ENCODE measurements around the gene SMIM44.
A peak's percentile ranks its signal among the peaks of the same experiment; 100 is the strongest.
"Not testable (repeated sequence)": the region's sequence is repeated elsewhere in the genome, so short reads cannot be mapped to it uniquely, and the experiment has no call there.

SMIM44 gene

GRCh38 chr19:3517638-3518037 lies 34.4 kb upstream of the SMIM44 start:
- no peak for DNase-seq (ENCODE audit: low read depth in 2 of 2)

DNA sequence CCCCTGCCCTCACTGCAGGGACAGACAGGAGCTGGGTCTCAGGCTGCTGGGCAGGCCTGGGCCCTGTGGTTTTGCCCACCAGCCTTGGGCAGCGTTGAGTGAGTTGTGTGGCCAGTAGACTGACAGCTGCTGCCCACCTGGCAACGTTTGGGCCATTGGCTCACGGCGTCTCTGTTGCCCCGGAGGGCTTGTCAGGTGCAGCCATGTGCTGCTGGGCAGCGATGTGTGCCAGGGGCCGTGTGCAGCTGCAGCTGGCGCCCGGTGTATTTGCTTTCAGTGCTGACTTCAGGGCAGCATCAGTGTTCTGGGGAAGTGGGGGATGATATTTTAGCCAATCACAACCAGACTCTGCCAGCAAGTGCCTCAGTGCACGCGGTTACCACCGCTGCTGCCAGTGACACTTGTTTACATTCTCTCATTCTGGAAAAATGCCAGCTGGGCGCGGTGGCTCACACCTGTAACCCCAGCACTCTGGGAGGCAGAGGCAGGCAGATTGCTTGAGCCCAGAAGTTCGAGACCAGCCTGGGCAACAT lies 33.5 kb upstream of the SMIM44 start:
- no peak for DNase-seq (ENCODE audit: low read depth in 2 of 2)

- DNase-seq (ENCODE audit: low read depth in 2 of 2) = no peak
Observed at GRCh38 chr19:3515891-3516422, 32.7 kb upstream of the SMIM44 start.

GRCh38 chr19:3514930-3515329 lies 31.7 kb upstream of the SMIM44 start:
- DNase-seq (ENCODE audit: low read depth in 2 of 2) = no peak

- DNase-seq (ENCODE audit: low read depth in 2 of 2) = no peak
Observed at GRCh38 chr19:3513229-3514140, 30.2 kb upstream of the SMIM44 start.

DNA sequence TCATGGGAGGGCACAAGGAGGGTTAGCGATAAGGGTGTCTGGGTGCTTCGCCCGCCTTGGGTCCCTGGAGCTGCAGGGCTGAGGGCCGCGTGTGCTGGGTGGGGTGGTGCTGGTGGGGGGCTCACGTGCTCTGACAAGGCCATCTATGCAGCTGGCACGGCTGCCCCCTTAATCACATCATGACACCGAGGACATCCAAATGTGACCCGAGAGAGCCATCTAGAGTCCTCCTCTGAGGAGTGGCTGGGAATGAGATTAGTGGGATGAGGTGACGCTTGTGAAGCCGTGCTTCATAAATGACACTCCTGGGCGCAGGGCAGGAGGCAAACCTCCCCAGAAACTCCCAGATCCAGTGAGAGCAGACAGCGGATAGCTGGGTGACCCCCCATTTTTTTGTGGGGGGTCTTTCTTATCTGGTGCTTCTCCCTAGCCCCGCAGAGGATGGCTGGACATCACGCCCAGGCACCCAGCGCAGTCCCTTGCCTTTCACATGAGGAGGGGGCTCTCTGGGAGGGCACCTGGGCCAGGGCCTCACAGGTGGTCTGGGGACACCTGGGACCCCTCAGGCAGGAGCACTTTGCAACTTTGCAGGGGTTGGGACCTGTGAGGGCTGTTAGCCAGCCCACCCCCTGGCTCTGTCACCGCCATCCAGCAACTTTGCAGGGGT lies 29.5 kb upstream of the SMIM44 start:
- DNase-seq (ENCODE audit: low read depth in 2 of 2) = no peak

DNA sequence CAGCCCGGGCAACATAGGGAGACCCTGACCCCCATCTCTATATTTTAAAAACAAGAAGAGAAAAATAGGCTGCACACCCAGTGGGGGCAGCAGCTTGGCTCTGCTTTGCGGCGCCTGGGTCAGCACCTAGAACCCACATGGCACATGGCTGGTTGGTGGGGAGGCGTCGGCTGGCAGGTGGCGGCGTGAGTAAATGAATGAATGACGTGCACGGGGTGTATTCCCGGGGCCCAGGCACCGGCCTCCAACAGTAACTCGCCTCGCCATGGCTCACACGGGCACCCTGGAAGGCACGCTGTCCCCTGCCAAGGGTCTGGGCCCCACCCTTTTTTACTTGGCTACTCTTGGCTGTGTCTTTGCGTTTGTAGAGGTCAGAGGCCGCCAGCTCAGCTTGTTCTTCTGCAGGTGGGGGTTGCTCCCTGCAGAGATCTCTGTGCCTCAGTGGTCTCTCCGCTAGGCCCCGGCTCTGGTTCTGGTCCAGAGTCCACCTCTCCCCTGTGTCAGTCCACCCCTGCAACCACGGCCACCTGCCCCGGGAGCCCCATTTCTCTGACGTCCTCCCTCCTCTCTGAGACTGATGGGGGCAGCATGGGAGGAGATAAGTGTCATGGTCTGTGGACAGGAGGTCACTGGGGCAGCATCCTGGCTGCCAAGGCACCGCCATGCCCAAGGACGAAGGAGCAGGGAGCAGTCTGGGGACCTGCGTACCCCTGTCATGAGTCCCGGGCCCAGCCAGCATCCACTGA lies 28.4 kb upstream of the SMIM44 start:
- DNase-seq (ENCODE audit: low read depth in 2 of 2) = no peak

DNA sequence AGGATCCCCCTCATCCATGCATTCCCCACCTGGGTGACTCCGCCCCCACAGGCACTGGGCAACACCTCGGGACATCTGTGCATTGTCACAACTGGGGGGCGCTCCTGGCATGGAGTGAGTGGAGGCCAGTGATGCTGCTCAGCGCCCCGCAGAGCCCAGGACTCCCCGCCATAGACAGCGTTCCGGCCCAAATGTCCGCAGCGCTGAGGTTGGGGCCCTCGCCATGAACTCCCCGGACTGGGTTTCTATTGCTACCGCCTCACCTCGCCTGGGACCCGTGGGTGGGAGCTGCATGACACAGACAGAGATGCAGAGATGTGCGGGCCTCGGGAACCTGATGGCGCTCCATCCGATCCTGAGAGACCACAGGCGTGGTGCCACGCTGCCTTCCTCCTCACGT lies 27.5 kb upstream of the SMIM44 start:
- DNase-seq (ENCODE audit: low read depth in 2 of 2) = no peak

- DNase-seq (ENCODE audit: low read depth in 2 of 2) = peak; percentile 30 to 43
Observed at GRCh38 chr19:3509566-3509989, 26.3 kb upstream of the SMIM44 start.

DNA sequence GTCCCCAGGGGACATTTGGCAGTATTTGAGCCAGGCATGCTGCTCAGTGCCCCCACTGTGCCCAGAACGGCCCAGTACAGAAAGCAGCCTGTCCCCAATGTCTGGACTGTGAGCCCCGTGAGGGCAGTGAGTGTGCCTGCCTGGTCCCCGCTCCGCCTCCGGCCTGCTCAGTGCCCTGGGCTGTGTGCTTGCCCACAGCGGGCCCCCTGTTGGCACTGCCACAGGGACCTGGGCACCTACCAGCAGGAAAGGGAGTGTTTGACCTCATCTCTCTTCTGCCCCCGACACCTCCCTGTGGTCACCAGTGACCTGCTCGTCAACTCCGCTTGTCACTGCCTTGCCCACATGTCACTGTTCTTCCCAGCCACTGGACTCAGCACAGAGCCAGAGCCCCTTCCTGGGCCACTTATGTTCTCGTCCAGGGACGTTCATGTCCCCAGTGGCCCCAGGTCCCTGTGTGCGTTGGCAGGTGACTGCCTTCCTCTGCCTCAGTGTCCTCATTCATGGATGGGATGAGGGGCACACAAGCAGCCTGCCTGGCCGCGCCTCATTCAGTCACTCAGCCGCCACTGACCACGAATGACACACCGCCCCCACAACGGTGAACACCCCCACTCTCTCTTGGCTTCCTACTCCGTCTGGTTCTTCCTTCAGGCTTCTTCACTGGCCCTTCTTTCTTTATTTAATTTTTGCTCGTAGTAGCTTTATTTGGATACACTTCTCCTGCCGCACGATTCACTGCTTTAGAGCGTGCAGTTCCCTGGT lies 25.7 kb upstream of the SMIM44 start:
- no peak for DNase-seq (ENCODE audit: low read depth in 2 of 2)

GRCh38 chr19:3508121-3508661 lies 24.9 kb upstream of the SMIM44 start:
- DNase-seq (ENCODE audit: low read depth in 2 of 2) = not testable (repeated sequence)

GRCh38 chr19:3507371-3508120 lies 24.3 kb upstream of the SMIM44 start:
- no peak for DNase-seq (ENCODE audit: low read depth in 2 of 2)

DNA sequence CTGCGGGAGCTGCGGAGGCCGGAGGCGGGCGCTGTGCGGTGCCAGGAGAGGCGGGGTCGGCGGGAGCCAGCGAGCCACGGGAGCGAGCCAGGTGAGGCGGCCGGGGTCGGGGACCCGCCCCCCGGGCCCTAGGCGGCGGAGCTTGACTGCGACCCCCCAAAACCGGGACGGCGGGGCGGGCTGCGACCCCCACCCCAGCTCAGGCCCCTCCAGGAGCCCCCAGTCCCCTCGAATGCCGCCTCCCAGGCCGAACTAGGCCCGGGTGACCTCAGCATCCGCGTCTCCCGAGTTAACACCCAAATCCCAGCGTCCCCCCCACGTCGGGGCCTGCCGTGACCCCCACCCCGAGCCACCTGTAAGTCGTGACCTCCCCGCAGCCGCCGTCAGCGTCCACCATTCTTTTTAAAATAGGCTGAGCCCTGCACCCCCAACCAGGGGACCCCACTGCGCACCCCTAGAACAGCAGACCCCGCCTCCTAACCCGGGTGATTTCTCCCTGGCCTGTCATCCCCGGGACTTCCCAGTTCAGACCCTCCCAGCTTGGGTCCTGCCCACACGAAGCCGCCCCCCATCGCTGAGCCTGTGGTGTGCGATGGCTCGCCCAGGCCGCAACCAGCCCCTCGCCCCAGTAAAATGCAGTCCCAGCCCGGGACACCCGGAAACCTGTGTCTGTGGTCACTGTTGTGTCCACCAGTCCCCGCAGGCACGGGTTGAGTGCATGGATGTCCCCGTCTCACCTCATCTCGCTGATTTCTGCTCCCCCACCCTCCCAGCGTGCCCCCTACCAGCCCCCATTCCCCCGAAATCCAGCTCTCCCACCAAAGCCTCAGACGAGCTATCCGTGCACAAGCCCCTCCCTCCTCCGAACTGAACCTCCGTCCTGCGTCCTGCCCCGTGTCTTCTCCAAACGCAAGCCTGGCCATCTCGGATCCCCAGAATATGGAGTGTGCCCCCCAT lies 23.4 kb upstream of the SMIM44 start:
- no peak for DNase-seq (ENCODE audit: low read depth in 2 of 2)

- peak; percentile 99 to 100 for DNase-seq (ENCODE audit: low read depth in 2 of 2)
Observed at GRCh38 chr19:3505598-3506383, 22.6 kb upstream of the SMIM44 start, which contains the start of gene FZR1. Gene FZR1 (plus strand): TSS chr19:3506311. CDS start chr19:3522990, 16,679 bp downstream.

GRCh38 chr19:3504735-3505134 lies 21.5 kb upstream of the SMIM44 start:
- DNase-seq (ENCODE audit: low read depth in 2 of 2) = no peak

DNA sequence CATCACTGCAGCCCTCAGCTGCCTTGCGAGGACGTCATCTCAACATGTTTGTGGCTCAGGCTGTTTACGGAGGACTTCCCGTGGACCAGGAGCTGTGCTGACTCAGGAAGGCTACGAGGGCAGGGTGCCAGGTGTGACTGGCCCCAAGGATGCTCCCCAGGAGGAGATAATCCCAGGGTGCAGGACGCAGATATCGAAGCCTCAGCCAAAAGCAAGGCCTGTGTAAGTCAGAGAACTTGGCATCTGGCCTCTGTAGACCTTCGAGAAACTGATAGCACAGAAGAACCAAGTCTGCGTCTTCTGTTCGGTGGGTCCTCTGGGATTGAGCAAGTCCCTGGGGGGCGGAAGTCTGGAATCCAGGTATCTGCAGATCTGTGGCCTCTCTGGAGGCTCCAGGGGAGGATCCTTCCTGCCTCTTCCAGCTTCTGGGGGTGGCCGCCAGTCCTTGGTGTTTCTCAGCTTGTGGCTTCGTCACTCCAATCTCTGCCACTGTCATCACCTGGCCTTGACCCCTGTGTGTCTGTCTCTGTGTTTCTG lies 19.9 kb upstream of the SMIM44 start:
- DNase-seq (ENCODE audit: low read depth in 2 of 2) = no peak

GRCh38 chr19:3501780-3502179 lies 18.5 kb upstream of the SMIM44 start:
- no peak for DNase-seq (ENCODE audit: low read depth in 2 of 2)
